ENCODE measurements around the gene ARHGAP42. TPM values are rescaled to one million over a fixed set of nuclear protein-coding genes. Genes with fewer than 3 reads are reported as not detected.
"Not testable (repeated sequence)": the region's sequence is repeated elsewhere in the genome, so short reads cannot be mapped to it uniquely, and the experiment has no call there.

ARHGAP42 gene
- total RNA-seq, 1 experiment from 2014 or later: 11.5 TPM

GRCh38 chr11:100870138-100870537, 183.1 kb downstream of the ARHGAP42 start:
- no peak for DNase-seq (ENCODE audit: low read depth)
- in situ Hi-C loops (cut with HindIII; ENCODE audit: low pct_unique_long_range_greater_than_20kb, low sequenced_read_pairs): no loop called here

- in situ Hi-C loops (cut with HindIII; ENCODE audit: low pct_unique_long_range_greater_than_20kb, low sequenced_read_pairs): no loop called here
- DNase-seq (ENCODE audit: low read depth): no peak
Observed at GRCh38 chr11:100872951-100873740, 186.1 kb downstream of the ARHGAP42 start.

- in situ Hi-C loops (cut with HindIII; ENCODE audit: low pct_unique_long_range_greater_than_20kb, low sequenced_read_pairs): no loop called here
- DNase-seq (ENCODE audit: low read depth): no peak
Observed at GRCh38 chr11:100874203-100874602, 187.1 kb downstream of the ARHGAP42 start.

GRCh38 chr11:100875521-100875869, 188.4 kb downstream of the ARHGAP42 start:
- DNase-seq (ENCODE audit: low read depth): no peak

GRCh38 chr11:100876815-100877520, 189.9 kb downstream of the ARHGAP42 start:
- peak; percentile 65 for DNase-seq (ENCODE audit: low read depth)
- in situ Hi-C loops (cut with HindIII; ENCODE audit: low pct_unique_long_range_greater_than_20kb, low sequenced_read_pairs): no loop called here

More at GRCh38 chr11:100875521-100875869, 188.4 kb downstream of the ARHGAP42 start:
- in situ Hi-C loops (cut with HindIII; ENCODE audit: low pct_unique_long_range_greater_than_20kb, low sequenced_read_pairs): no loop called here

GRCh38 chr11:100878474-100878873, 191.4 kb downstream of the ARHGAP42 start:
- DNase-seq (ENCODE audit: low read depth): no peak
- in situ Hi-C loops (cut with HindIII; ENCODE audit: low pct_unique_long_range_greater_than_20kb, low sequenced_read_pairs): no loop called here

- no peak for DNase-seq (ENCODE audit: low read depth)
- in situ Hi-C loops (cut with HindIII; ENCODE audit: low pct_unique_long_range_greater_than_20kb, low sequenced_read_pairs): no loop called here
Observed at GRCh38 chr11:100882957-100883356, 195.9 kb downstream of the ARHGAP42 start.

GRCh38 chr11:100883830-100884229, 196.7 kb downstream of the ARHGAP42 start:
- in situ Hi-C loops (cut with HindIII; ENCODE audit: low pct_unique_long_range_greater_than_20kb, low sequenced_read_pairs): no loop called here
- no peak for DNase-seq (ENCODE audit: low read depth)

- no peak for DNase-seq (ENCODE audit: low read depth)
- in situ Hi-C loops (cut with HindIII; ENCODE audit: low pct_unique_long_range_greater_than_20kb, low sequenced_read_pairs): no loop called here
Observed at GRCh38 chr11:100887659-100888058, 200.6 kb downstream of the ARHGAP42 start.

GRCh38 chr11:100888836-100889235, 201.7 kb downstream of the ARHGAP42 start:
- no peak for DNase-seq (ENCODE audit: low read depth)
- in situ Hi-C loops (cut with HindIII; ENCODE audit: low pct_unique_long_range_greater_than_20kb, low sequenced_read_pairs): no loop called here

- in situ Hi-C loops (cut with HindIII; ENCODE audit: low pct_unique_long_range_greater_than_20kb, low sequenced_read_pairs): no loop called here
- DNase-seq (ENCODE audit: low read depth): no peak
Observed at GRCh38 chr11:100889758-100890157, 202.7 kb downstream of the ARHGAP42 start.

- in situ Hi-C loops (cut with HindIII; ENCODE audit: low pct_unique_long_range_greater_than_20kb, low sequenced_read_pairs): no loop called here
Observed at GRCh38 chr11:100890789-100891188, 203.7 kb downstream of the ARHGAP42 start.

GRCh38 chr11:100892886-100893285, 205.8 kb downstream of the ARHGAP42 start:
- in situ Hi-C loops (cut with HindIII; ENCODE audit: low pct_unique_long_range_greater_than_20kb, low sequenced_read_pairs): no loop called here
- DNase-seq (ENCODE audit: low read depth): no peak

More at GRCh38 chr11:100890789-100891188, 203.7 kb downstream of the ARHGAP42 start:
- DNase-seq (ENCODE audit: low read depth): peak; percentile 25

- in situ Hi-C loops (cut with HindIII; ENCODE audit: low pct_unique_long_range_greater_than_20kb, low sequenced_read_pairs): no loop called here
- DNase-seq (ENCODE audit: low read depth): no peak
Observed at GRCh38 chr11:100895449-100895848, 208.4 kb downstream of the ARHGAP42 start.

- DNase-seq (ENCODE audit: low read depth); in situ Hi-C loops (cut with HindIII; ENCODE audit: low pct_unique_long_range_greater_than_20kb, low sequenced_read_pairs): not testable (repeated sequence)
Observed at GRCh38 chr11:100895976-100896375, 208.9 kb downstream of the ARHGAP42 start.

- DNase-seq (ENCODE audit: low read depth); in situ Hi-C loops (cut with HindIII; ENCODE audit: low pct_unique_long_range_greater_than_20kb, low sequenced_read_pairs): not testable (repeated sequence)
Observed at GRCh38 chr11:100901471-100901870, 214.4 kb downstream of the ARHGAP42 start.

GRCh38 chr11:100902454-100903141, 215.5 kb downstream of the ARHGAP42 start:
- in situ Hi-C loops (cut with HindIII; ENCODE audit: low pct_unique_long_range_greater_than_20kb, low sequenced_read_pairs): no loop called here
- no peak for DNase-seq (ENCODE audit: low read depth)

- in situ Hi-C loops (cut with HindIII; ENCODE audit: low pct_unique_long_range_greater_than_20kb, low sequenced_read_pairs): no loop called here
- DNase-seq (ENCODE audit: low read depth): no peak
Observed at GRCh38 chr11:100903284-100903683, 216.2 kb downstream of the ARHGAP42 start.

- DNase-seq (ENCODE audit: low read depth): no peak
- in situ Hi-C loops (cut with HindIII; ENCODE audit: low pct_unique_long_range_greater_than_20kb, low sequenced_read_pairs): no loop called here
Observed at GRCh38 chr11:100905684-100906083, 218.6 kb downstream of the ARHGAP42 start.
